Stimulated activated CD4-positive, alpha-beta T cell treated with anti-CD3 and anti-CD28 coated beads, TNF-alpha, amount 100 ng/mL, for 4 hours (primary cell): ENCODE measurements around the gene PACS1.

Source experiments
- DNase-seq, 3 experiments: peaks; one replicate each; pipeline ENCODE4 v3.0.0-alpha.2; 2020; ENCODE audit warnings: low read depth in 3 of 3

The PACS1 gene

GRCh38 chr11:66142370-66143263, 72.5 kb downstream of the PACS1 start:
- no peak for DNase-seq

- no peak for DNase-seq
Measured at GRCh38 chr11:66143264-66143566, 73.1 kb downstream of the PACS1 start.

GRCh38 chr11:66143996-66144678, 74.1 kb downstream of the PACS1 start:
- DNase-seq: no peak

- DNase-seq: no peak
Measured at GRCh38 chr11:66146074-66146473, 76.0 kb downstream of the PACS1 start.

GRCh38 chr11:66146940-66147339, 76.9 kb downstream of the PACS1 start:
- no peak for DNase-seq

GRCh38 chr11:66150140-66150539, 80.1 kb downstream of the PACS1 start:
- DNase-seq: no peak

- DNase-seq: no peak
Measured at GRCh38 chr11:66150725-66151124, 80.7 kb downstream of the PACS1 start.

GRCh38 chr11:66151273-66151672, 81.2 kb downstream of the PACS1 start:
- DNase-seq: no peak

GRCh38 chr11:66154109-66154508, 84.0 kb downstream of the PACS1 start:
- no peak for DNase-seq

- DNase-seq: no peak
Measured at GRCh38 chr11:66155387-66156073, 85.5 kb downstream of the PACS1 start.

GRCh38 chr11:66157182-66157864, 87.3 kb downstream of the PACS1 start:
- DNase-seq: no peak

- DNase-seq: no peak
Measured at GRCh38 chr11:66158156-66158555, 88.1 kb downstream of the PACS1 start.

- DNase-seq: no peak
Measured at GRCh38 chr11:66159324-66159984, 89.4 kb downstream of the PACS1 start.

- no peak for DNase-seq
Measured at GRCh38 chr11:66160709-66161108, 90.6 kb downstream of the PACS1 start.

GRCh38 chr11:66168289-66168688, 98.2 kb downstream of the PACS1 start:
- DNase-seq: no peak

- no peak for DNase-seq
Measured at GRCh38 chr11:66172146-66172545, 102.1 kb downstream of the PACS1 start.

- DNase-seq: no peak
Measured at GRCh38 chr11:66176650-66177049, 106.6 kb downstream of the PACS1 start.

GRCh38 chr11:66178183-66178582, 108.1 kb downstream of the PACS1 start:
- DNase-seq: no peak

GRCh38 chr11:66178871-66179270, 108.8 kb downstream of the PACS1 start:
- no peak for DNase-seq

- DNase-seq: no peak
Measured at GRCh38 chr11:66181632-66182315, 111.7 kb downstream of the PACS1 start.

- no peak for DNase-seq
Measured at GRCh38 chr11:66183494-66184048, 113.5 kb downstream of the PACS1 start.
